Fibroblast of the aortic adventitia (primary cell): ENCODE results near the gene BABAM2. TPM values are rescaled to one million over a fixed set of nuclear protein-coding genes. Genes with fewer than 3 reads are reported as not detected.
A peak's percentile ranks its signal among the peaks of the same experiment; 100 is the strongest.

Source experiments
- DNase-seq: peaks from one replicate; pipeline ENCODE4 v3.0.0-alpha.2; 2010; ENCODE audit warnings: low read depth
- H3K4me3 ChIP-seq: 2 replicates; pipeline ENCODE4 v1.5.1; 2011; ENCODE audit warnings: low read depth, mild to moderate bottlenecking, control low read depth, low read length, moderate library complexity
- total RNA-seq: library from RNA; depleted of rRNA; stranded (reverse); fragments of >200 nt; gene quantifications from 2 replicates; pipeline ENCODE4 v1.2.3, GENCODE V29; 2012; ENCODE audit warnings: low replicate concordance
- TF ChIP-seq, protein P1 (sequence below): IDR thresholded peaks from 2 replicates; pipeline ENCODE4 v1.5.1; 2011; ENCODE audit warnings: mild to moderate bottlenecking, low read length, control low read depth, inconsistent platforms; ENCODE audit not compliant: insufficient read depth

The BABAM2 gene
- total RNA-seq, 1 donor = 45.3 TPM

DNA sequence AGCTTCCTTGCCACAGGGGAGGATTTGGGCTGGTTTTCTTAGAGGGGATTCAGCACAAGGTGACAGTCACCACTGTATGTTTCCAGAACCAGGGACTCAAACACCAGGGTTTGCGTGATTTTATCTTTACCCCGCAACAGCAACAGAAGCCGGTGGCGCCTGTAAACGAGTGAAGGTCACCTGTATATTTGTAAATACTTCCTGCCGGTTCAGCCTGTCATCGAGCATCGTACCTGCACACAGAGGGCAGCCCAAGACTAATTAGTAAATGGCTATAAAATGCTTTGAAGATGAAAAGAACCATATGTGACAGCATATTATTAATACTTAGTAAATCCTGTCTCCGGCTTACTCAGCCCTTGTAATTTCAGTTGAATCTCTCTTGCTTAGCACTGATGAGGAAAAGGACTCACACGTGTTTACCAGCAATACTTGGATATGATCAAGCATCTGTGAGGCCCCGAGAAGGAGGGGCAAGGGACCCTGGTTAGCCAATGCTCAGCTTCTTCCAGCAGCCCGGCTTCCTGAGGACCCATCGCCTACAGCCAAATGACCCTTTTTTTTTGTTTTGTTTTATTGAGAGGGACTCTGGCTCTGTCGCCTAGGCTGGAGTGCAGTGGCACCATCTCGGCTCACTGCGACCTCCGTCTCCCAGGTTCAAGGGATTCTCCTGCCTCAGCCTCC lies 450.8 kb downstream of the BABAM2 start:
- H3K4me3 ChIP-seq = no peak overlapping the region
- DNase-seq = no peak
- TF ChIP-seq, protein P1, sequence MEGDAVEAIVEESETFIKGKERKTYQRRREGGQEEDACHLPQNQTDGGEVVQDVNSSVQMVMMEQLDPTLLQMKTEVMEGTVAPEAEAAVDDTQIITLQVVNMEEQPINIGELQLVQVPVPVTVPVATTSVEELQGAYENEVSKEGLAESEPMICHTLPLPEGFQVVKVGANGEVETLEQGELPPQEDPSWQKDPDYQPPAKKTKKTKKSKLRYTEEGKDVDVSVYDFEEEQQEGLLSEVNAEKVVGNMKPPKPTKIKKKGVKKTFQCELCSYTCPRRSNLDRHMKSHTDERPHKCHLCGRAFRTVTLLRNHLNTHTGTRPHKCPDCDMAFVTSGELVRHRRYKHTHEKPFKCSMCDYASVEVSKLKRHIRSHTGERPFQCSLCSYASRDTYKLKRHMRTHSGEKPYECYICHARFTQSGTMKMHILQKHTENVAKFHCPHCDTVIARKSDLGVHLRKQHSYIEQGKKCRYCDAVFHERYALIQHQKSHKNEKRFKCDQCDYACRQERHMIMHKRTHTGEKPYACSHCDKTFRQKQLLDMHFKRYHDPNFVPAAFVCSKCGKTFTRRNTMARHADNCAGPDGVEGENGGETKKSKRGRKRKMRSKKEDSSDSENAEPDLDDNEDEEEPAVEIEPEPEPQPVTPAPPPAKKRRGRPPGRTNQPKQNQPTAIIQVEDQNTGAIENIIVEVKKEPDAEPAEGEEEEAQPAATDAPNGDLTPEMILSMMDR = no peak

DNA sequence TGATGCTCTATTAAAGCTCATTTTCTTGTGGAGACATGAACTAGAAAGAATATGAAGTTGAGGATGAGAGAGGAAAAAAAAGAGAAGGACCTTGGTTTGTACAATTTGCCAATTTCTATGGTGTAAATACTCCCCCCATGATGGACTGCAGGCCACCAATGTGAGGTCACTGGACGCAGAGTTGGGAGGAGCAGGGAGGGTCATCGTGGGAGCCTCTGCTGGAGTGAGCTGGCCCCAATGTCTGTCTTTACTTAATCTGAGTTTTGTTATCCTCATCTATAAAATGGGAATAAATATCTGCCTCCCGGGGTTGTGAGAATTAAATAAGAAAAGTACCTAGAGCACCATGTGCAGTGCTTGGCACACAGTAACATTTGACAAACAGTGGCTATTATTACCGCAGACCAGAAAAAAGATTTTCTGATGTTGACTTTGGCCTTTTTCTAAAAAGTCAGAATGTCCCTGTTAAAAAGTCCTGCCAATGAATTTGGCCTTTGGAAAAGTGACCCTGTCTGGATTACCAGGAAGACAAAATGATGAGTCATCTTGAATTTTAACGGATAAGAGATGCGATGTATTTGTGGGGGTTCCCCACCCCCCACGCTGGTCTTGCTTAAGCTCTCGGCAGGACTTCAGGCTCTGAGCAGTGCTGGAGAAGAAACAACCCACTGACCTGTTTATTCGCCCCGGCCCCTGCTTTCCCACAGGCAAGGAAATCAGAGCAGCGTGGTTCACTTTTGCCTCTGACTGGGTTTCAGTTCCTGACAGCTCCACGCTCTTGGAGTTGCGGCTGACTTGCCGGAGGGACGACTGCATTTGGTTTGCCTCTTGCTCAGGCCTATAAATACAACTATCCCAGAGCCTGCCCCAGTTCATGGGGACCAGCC lies 451.8 kb downstream of the BABAM2 start:
- DNase-seq = peak; percentile 92
- TF ChIP-seq, protein P1 = no peak
- no peak overlapping the region for H3K4me3 ChIP-seq

DNA sequence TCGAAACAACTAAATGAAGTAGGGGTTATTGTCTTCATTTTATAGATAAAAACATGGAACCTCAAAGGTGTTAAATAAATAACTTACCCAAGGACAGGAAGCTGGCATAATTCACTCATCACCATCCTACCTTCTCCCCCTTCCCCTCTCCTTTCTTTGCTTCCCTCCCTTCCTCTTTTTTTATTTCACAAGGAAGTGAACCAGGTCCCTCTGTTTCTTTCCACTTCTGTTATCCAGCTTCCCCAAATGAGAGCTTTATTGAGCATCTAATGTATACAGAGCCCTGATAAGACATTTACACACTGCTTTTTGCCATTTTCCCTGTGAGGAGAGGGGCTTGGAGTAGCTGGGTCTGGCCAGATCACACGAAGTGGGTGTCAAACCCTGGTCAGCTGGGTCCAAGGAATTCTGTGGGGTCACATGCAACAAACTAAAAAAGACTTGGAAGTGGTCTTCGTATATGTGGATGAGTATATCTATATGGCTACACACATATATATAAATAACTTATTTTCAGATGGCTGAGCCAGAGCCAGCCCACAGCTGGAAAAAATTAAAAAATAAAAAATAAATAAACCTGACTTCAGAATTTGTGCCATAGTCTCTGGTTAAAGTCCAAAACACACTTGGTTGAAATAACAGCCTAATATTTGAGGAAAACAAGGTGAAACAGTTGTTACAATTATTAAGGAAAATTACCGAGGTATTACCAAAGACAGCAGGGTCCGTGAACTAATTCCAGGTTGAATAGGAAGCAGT lies 452.8 kb downstream of the BABAM2 start:
- peak; percentile 29 for DNase-seq
- H3K4me3 ChIP-seq = no peak overlapping the region
- TF ChIP-seq, protein P1 = no peak

DNA sequence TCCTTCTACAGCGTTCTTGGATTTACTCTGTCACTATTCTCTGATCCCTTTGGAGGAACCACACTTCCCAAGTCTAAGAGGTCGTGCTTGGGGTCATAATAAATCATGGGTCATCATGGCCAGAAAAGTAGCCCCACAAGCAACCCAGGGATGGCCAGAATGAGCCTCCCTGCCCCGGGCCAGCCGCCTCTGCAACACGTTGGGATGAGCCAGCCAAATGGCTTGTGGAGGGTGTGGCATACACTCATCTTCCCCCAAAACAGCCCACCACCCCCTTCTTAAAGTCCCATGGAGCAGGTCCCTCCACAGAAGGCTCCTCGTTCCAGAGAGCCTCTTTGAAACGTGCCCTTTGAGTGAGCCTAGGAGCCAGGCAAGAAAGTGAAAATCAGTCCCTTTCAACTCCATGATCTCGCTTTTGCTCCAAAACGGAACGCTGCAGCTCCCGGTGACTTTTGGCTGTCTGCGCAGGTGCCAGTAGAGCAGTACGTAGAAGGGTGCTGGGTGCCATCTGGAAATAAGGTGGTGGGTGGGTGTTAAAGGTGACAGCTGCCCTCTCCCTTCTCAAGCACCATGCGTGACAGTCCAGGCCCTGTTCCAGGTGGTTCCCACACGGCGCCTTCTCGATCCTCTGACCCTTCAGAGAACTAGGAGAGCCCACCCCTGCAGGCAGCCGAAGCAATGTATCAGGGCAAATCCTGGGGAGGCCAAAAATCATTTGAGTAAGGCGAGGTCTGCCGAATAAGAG lies 453.6 kb downstream of the BABAM2 start:
- H3K4me3 ChIP-seq = no peak overlapping the region
- DNase-seq = no peak
- TF ChIP-seq, protein P1 = no peak

DNA sequence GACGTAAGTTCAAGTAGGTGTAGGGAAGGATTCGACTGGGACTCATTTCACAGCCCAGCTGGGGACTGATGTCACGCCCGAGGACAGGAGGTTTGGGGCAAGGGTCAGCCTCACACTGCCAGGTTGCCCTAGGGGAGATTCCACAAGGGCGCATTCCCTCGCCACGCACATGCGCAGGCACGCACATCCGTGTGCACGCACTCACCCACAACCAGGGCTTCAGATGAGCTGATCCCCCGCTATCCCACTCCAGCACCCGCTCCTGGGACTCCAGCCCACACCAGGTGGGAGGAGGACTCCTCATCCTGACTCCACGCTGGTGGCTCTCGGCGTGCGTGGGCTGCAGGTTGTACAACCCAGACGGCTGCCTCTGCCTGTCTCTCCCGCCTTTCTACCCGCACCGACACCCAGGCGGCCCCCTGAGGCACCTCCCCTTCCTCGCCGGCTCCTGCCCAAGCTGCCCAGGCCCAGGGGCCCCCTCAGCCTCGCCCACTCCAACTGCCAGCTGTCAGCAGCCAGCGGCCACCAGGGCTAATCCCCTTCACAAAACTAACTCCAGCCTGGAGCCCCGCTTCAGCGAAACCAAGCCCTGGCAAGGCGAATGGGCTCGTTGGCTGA lies 454.3 kb downstream of the BABAM2 start:
- TF ChIP-seq, protein P1 = no peak
- H3K4me3 ChIP-seq = no peak overlapping the region
- DNase-seq = no peak

DNA sequence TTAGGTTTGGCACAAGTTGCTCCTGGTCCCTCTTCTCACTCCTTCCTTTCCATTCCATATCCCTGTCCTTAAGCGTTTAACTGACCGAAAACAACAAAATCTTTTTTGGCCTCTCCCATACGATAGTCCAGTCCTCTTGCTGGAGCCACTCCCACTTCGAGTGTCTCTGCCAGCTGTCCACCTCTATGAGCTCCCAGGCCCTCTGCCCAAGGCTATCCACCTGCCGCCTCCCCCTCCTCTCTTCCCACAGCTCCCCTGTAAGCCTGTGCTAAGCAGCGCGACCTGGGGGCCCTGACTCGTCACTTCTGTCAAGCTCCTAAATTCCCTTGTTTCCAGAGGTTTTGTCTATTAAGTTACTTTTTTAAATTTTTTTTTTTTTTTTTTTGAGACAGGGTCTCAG lies 455.1 kb downstream of the BABAM2 start:
- TF ChIP-seq, protein P1 = no peak
- DNase-seq = no peak
- H3K4me3 ChIP-seq = no peak overlapping the region
